Transverse colon (tissue), 4 donors: ENCODE results near the gene NXPH2. TPM values are rescaled to one million over a fixed set of nuclear protein-coding genes. Genes with fewer than 3 reads are reported as not detected.

ENCODE experiments used
- DNase-seq: peaks from one replicate; pipeline ENCODE4 v3.0.0-alpha.2; 2019
- H3K27ac ChIP-seq, 4 donors: fragments of 200-600 bp; sonication (generic); 2 replicates each; pipeline ENCODE4 v1.5.1; 2016 to 2018; ENCODE audit warnings: inconsistent platforms in 4 of 4
- H3K27me3 ChIP-seq: fragments of 200-600 bp; sonication (generic); 2 replicates; pipeline ENCODE4 v1.5.1; 2017; ENCODE audit warnings: inconsistent platforms
- H3K36me3 ChIP-seq, 4 donors: fragments of 200-600 bp; sonication (generic); 2 replicates each; pipeline ENCODE4 v1.5.1; 2017 to 2019; ENCODE audit warnings: inconsistent platforms in 4 of 4
- H3K4me1 ChIP-seq, 4 donors: fragments of 200-600 bp; sonication (generic); 2 replicates each; pipeline ENCODE4 v1.5.1; 2017 to 2020; ENCODE audit warnings: inconsistent platforms in 4 of 4
- H3K4me3 ChIP-seq, 4 donors: fragments of 200-600 bp; sonication (generic); 1 replicate in 1 of 4; 2 replicates in 3 of 4; pipeline versions ENCODE4 v1.5.1 to v1.6.1; 2017 to 2019; ENCODE audit warnings: inconsistent platforms in 4 of 4
- H3K9me3 ChIP-seq, 2 donors: fragments of 200-600 bp; sonication (generic); 2 replicates each; pipeline ENCODE4 v1.5.1; 2017 to 2019; ENCODE audit warnings: inconsistent platforms in 2 of 2
- CTCF ChIP-seq, 5 experiments: fragments of 200-600 bp in 3 of 5; fragments of 450-650 bp in 2 of 5; sonication (generic) in 3 of 5; IDR thresholded peaks; 1 replicate in 2 of 5; 2 replicates in 3 of 5; pipeline ENCODE4 v1.5.1; 2016 to 2017; ENCODE audit warnings: antibody characterized with exemption in 5 of 5, inconsistent platforms in 3 of 5, mild to moderate bottlenecking in 2 of 5, moderate library complexity in 1 of 5
- EP300 ChIP-seq: sonication (generic); formaldehyde crosslinking; IDR thresholded peaks from one replicate; pipeline ENCODE4 v1.6.1; 2017; ENCODE audit warnings: antibody characterized with exemption, low read depth
- POLR2A ChIP-seq: fragments of 450-650 bp; IDR thresholded peaks from one replicate; pipeline ENCODE4 v1.6.1; 2016; ENCODE audit warnings: antibody characterized with exemption, mild to moderate bottlenecking, moderate library complexity
- POLR2AphosphoS5 ChIP-seq, 3 donors: sonication (generic); formaldehyde crosslinking; IDR thresholded peaks; one replicate each; pipeline ENCODE4 v1.6.1; 2016; ENCODE audit warnings: antibody characterized with exemption in 3 of 3
- WGBS, 2 donors: methylation state at CpG; one replicate each; pipeline ENCODE4 v1.1.5; 2018; ENCODE audit warnings: low coverage in 1 of 2; 5-methylcytosine and 5-hydroxymethylcytosine counted together
- in situ Hi-C, 4 donors: fragments of 200-750 bp; cut with MboI; loops; one replicate each; pipeline versions ENCODE4 v1.15.0 to v1.15.1; 2017; ENCODE audit warnings: low sequenced_read_pairs in 3 of 4, low pct_ligation_motif_present in 1 of 4, low pct_unique_long_range_greater_than_20kb in 1 of 4
- intact Hi-C: fragments of 100-400 bp; cut with DNase I; formaldehyde crosslinking; loops from one replicate; pipeline ENCODE4 v1.15.1; 2023; ENCODE audit warnings: low total_unique reads
- total RNA-seq, 4 donors: library from RNA; depleted of rRNA; stranded (reverse); fragments of >200 nt; gene quantifications; one replicate each; pipeline ENCODE4 v1.1.0, GENCODE V29; 2016

NXPH2 gene
- total RNA-seq, 4 donors from 2014 or later, result not detected

- H3K36me3 ChIP-seq, result no peaks in the 10 kb centered on the region
- peaks cover 0 to 2% of the 10 kb centered on the region in 2 donors for H3K9me3 ChIP-seq
- no peaks in the 10 kb centered on the region for H3K4me1 ChIP-seq
- no peaks in the 10 kb centered on the region for H3K27me3 ChIP-seq
- no peak for TF ChIP-seq CTCF (IDR thresholded peaks at IDR 0.05)
- TF ChIP-seq POLR2AphosphoS5 (IDR thresholded peaks at IDR 0.05), result no peak
- no peak for TF ChIP-seq POLR2A
- no peak for TF ChIP-seq EP300
- no peak overlapping the region for H3K27ac ChIP-seq
- DNase-seq, result no peak
- 58 to 82% methylated on average over 2 of the region's 2 CpGs for WGBS, 2 donors
- H3K4me3 ChIP-seq, result no peak overlapping the region
- intact Hi-C loops (no loop called here), in situ Hi-C loops (no loop called here)
These were observed 148.0 kb downstream of the NXPH2 start for GRCh38 chr2:138632066-138632620.

- intact Hi-C loops (no loop called here), in situ Hi-C loops (no loop called here)
- WGBS, 2 donors, result 90% methylated on average over 2 of the region's 2 CpGs
- no peak overlapping the region for H3K27ac ChIP-seq
- H3K4me1 ChIP-seq, result no peaks in the 10 kb centered on the region
- H3K9me3 ChIP-seq, result peaks cover 0 to 2% of the 10 kb centered on the region in 2 donors
- H3K4me3 ChIP-seq, result no peak overlapping the region
- no peaks in the 10 kb centered on the region for H3K36me3 ChIP-seq
- TF ChIP-seq POLR2A (no peak), EP300 (no peak), CTCF (IDR thresholded peaks at IDR 0.05) (no peak), POLR2AphosphoS5 (IDR thresholded peaks at IDR 0.05) (no peak)
- no peaks in the 10 kb centered on the region for H3K27me3 ChIP-seq
- no peak for DNase-seq
These were observed 150.0 kb downstream of the NXPH2 start for GRCh38 chr2:138630164-138630563.

GRCh38 chr2:138626148-138626547 lies 154.0 kb downstream of the NXPH2 start:
- Histone ChIP-seq H3K4me1 (no peaks in the 10 kb centered on the region), H3K27me3 (no peaks in the 10 kb centered on the region), H3K27ac (no peak overlapping the region), H3K36me3 (no peaks in the 10 kb centered on the region), H3K9me3 (no peaks in the 10 kb centered on the region), H3K4me3 (no peak overlapping the region)
- no peak for TF ChIP-seq EP300
- TF ChIP-seq CTCF (IDR thresholded peaks at IDR 0.05), result no peak
- no peak for TF ChIP-seq POLR2AphosphoS5 (IDR thresholded peaks at IDR 0.05)
- no peak for TF ChIP-seq POLR2A
- in situ Hi-C loops, result no loop called here
- no peak for DNase-seq
- 100% methylated on average over 1 of the region's 1 CpG; no CpG with 5 or more reads in 1 of the 2 donors for WGBS, 2 donors
- intact Hi-C loops, result no loop called here

- intact Hi-C loops, result no loop called here
- 44 to 70% methylated on average over 2 to 3 of the region's 3 CpGs for WGBS, 2 donors
- no peak for TF ChIP-seq POLR2A
- no peak for TF ChIP-seq POLR2AphosphoS5 (IDR thresholded peaks at IDR 0.05)
- no peak for TF ChIP-seq EP300
- no peak for TF ChIP-seq CTCF (IDR thresholded peaks at IDR 0.05)
- Histone ChIP-seq H3K4me1 (no peaks in the 10 kb centered on the region), H3K9me3 (no peaks in the 10 kb centered on the region), H3K36me3 (no peaks in the 10 kb centered on the region), H3K4me3 (no peak overlapping the region), H3K27ac (no peak overlapping the region), H3K27me3 (no peaks in the 10 kb centered on the region)
- DNase-seq, result no peak
- in situ Hi-C loops, result no loop called here
These were observed 157.6 kb downstream of the NXPH2 start for GRCh38 chr2:138622613-138623012.
